ENCODE measurements around the gene NTN3.

NTN3 gene

GRCh38 chr16:2518823-2519710, 48.0 kb downstream of the NTN3 start:
- no peak for FAIRE-seq
- TF ChIP-seq POLR2A (IDR thresholded peaks at IDR 0.05; ENCODE audit: low read depth, low read length) = no peak

GRCh38 chr16:2519711-2520080, 48.6 kb downstream of the NTN3 start:
- no peak for TF ChIP-seq POLR2A (IDR thresholded peaks at IDR 0.05; ENCODE audit: low read depth, low read length)
- DNase-seq (ENCODE audit: insufficient read length, low spot score) = no peak
- no peak for FAIRE-seq

More at GRCh38 chr16:2518823-2519710, 48.0 kb downstream of the NTN3 start:
- no peak for DNase-seq (ENCODE audit: insufficient read length, low spot score)

- TF ChIP-seq POLR2A (IDR thresholded peaks at IDR 0.05; ENCODE audit: low read depth, low read length) = peak; percentile 25; the same call in 1 of the 2 replicates
- DNase-seq (ENCODE audit: insufficient read length, low spot score) (peak; percentile 96), FAIRE-seq (no peak)
These were observed 49.1 kb downstream of the NTN3 start, which contains the start of gene AMDHD2 for GRCh38 chr16:2520097-2520783. Gene AMDHD2 (plus strand): TSS chr16:2520371. CDS start chr16:2520459, 88 bp downstream.

- DNase-seq (ENCODE audit: insufficient read length, low spot score) (no peak), FAIRE-seq (no peak)
- no peak for TF ChIP-seq POLR2A (IDR thresholded peaks at IDR 0.05; ENCODE audit: low read depth, low read length)
These were observed 49.9 kb downstream of the NTN3 start for GRCh38 chr16:2520784-2521531.
